H1 (cell line): ENCODE measurements around the gene PI4KA. TPM values are rescaled to one million over a fixed set of nuclear protein-coding genes. Genes with fewer than 3 reads are reported as not detected.
"Not testable (repeated sequence)": the region's sequence is repeated elsewhere in the genome, so short reads cannot be mapped to it uniquely, and the experiment has no call there.

Experiments
- CTCF ChIA-PET: fragments of 300-600 bp; sonication (Branson Sonifier 250); formaldehyde crosslinking; loops from one replicate; lab custom pipeline; 2021; ENCODE audit not compliant: partially characterized antibody; lab: Charles Lee
- POLR2A ChIA-PET: fragments of 300-600 bp; sonication (Branson Sonifier 250); formaldehyde crosslinking; loops from one replicate; lab custom pipeline; 2021; ENCODE audit warnings: inconsistent platforms; ENCODE audit not compliant: partially characterized antibody; lab: Charles Lee
- DNase-seq, 2 experiments: peaks; one replicate each; pipeline versions ENCODE4 v3.0.0 to v3.0.0-alpha.2; 2010 to 2022; ENCODE audit warnings: low spot score in 2 of 2, low read depth in 1 of 2, mixed read lengths in 1 of 2
- FAIRE-seq: peaks from 2 replicates; lab custom pipeline; 2011; peaks lifted over from hg19 to GRCh38; lab: Jason Lieb, UNC
- H2AFZ ChIP-seq: 2 replicates; pipeline ENCODE4 v1.8.1; 2012; ENCODE audit warnings: low read length, inconsistent platforms
- H2AK5ac ChIP-seq: 2 replicates; pipeline ENCODE4 v1.6.1; 2013; ENCODE audit warnings: low read depth, low read length
- H2BK120ac ChIP-seq: replicated peaks from 2 replicates; pipeline ENCODE3; 2013; ENCODE audit warnings: low read depth, low read length, inconsistent platforms
- H2BK12ac ChIP-seq: 2 replicates; pipeline ENCODE4 v1.6.1; 2013; ENCODE audit warnings: low read depth, low read length
- H2BK15ac ChIP-seq: 2 replicates; pipeline ENCODE4 v1.6.1; 2013; ENCODE audit warnings: low read length
- H2BK20ac ChIP-seq: 2 replicates; pipeline ENCODE4 v1.6.1; 2013; ENCODE audit warnings: low read length
- H2BK5ac ChIP-seq: 2 replicates; pipeline ENCODE4 v1.6.1; 2013; ENCODE audit warnings: low read depth, low read length
- H3K14ac ChIP-seq: 2 replicates; pipeline ENCODE4 v1.6.1; 2013; ENCODE audit warnings: inconsistent platforms; ENCODE audit not compliant: insufficient read length
- H3K18ac ChIP-seq: 2 replicates; pipeline ENCODE4 v1.6.1; 2013; ENCODE audit warnings: low read length; ENCODE audit errors: extremely low read depth
- H3K23ac ChIP-seq: 2 replicates; pipeline ENCODE4 v1.6.1; 2013; ENCODE audit warnings: inconsistent platforms; ENCODE audit not compliant: insufficient read length
- H3K23me2 ChIP-seq: 2 replicates; pipeline ENCODE4 v1.6.1; 2013; ENCODE audit warnings: low read depth, low read length
- H3K27ac ChIP-seq: 2 replicates; pipeline ENCODE4 v1.6.1; 2011; ENCODE audit warnings: low read depth, low read length, inconsistent platforms
- H3K27me3 ChIP-seq, 4 experiments: replicated peaks in 1 of 4; 1 replicate in 1 of 4; 2 replicates in 3 of 4; pipeline versions ENCODE4 v1.6.1 to v1.8.1; 2011 to 2013; ENCODE audit warnings: low read length in 3 of 4, mild to moderate bottlenecking in 3 of 4, inconsistent platforms in 2 of 4, mixed read lengths in 2 of 4, moderate library complexity in 1 of 4; ENCODE audit not compliant: control insufficient read depth in 3 of 4, insufficient read depth in 3 of 4; ENCODE audit errors: extremely low read depth in 1 of 4
- H3K36me3 ChIP-seq, 4 experiments: 2 replicates each; pipeline versions ENCODE4 v1.6.1 to v1.8.1; 2011 to 2013; ENCODE audit warnings: mild to moderate bottlenecking in 4 of 4, low read length in 3 of 4, moderate library complexity in 2 of 4, control low read depth in 1 of 4, inconsistent platforms in 1 of 4; ENCODE audit not compliant: insufficient read depth in 4 of 4, control insufficient read depth in 2 of 4
- H3K4ac ChIP-seq: replicated peaks from 2 replicates; pipeline ENCODE3; 2013; ENCODE audit warnings: low read length, low read depth, mixed read lengths, inconsistent platforms; ENCODE audit not compliant: insufficient read length
- H3K4me1 ChIP-seq, 4 experiments: replicated peaks in 1 of 4; 1 replicate in 1 of 4; 2 replicates in 3 of 4; pipeline versions ENCODE4 v1.6.1 to v1.8.1; 2011 to 2013; ENCODE audit warnings: low read length in 3 of 4, inconsistent platforms in 2 of 4, mixed read lengths in 1 of 4; ENCODE audit not compliant: insufficient read depth in 4 of 4, control insufficient read depth in 3 of 4
- H3K4me2 ChIP-seq, 2 experiments: 2 replicates each; pipeline versions ENCODE4 v1.6.1 to v1.8.1; 2011 to 2013; ENCODE audit warnings: low read depth in 2 of 2, low read length in 2 of 2, control low read depth in 1 of 2, inconsistent platforms in 1 of 2, mild to moderate bottlenecking in 1 of 2; ENCODE audit not compliant: insufficient read depth in 1 of 2
- H3K4me3 ChIP-seq, 4 experiments: fragments of 200-600, 300-600 bp in 1 of 4; sonication (generic), shearing (Covaris generic), sonication (Bioruptor Twin) in 1 of 4; 2 replicates each; pipeline versions ENCODE4 v1.5.1 to v1.8.1; 2011 to 2016; ENCODE audit warnings: low read length in 4 of 4, low read depth in 3 of 4, control low read depth in 2 of 4, inconsistent platforms in 2 of 4, mild to moderate bottlenecking in 2 of 4, mixed read lengths in 1 of 4, moderate library complexity in 1 of 4; ENCODE audit not compliant: insufficient read depth in 2 of 4; ENCODE audit errors: extremely low read depth in 1 of 4
- H3K56ac ChIP-seq: replicated peaks from 2 replicates; pipeline ENCODE3; 2013; ENCODE audit warnings: low read depth, mild to moderate bottlenecking, mixed read lengths, low read length, inconsistent platforms; ENCODE audit not compliant: insufficient read length
- H3K79me1 ChIP-seq: 2 replicates; pipeline ENCODE4 v1.6.1; 2013; ENCODE audit warnings: low read depth, low read length, control low read depth
- H3K79me2 ChIP-seq, 2 experiments: 2 replicates each; pipeline versions ENCODE4 v1.6.1 to v1.8.1; 2012 to 2013; ENCODE audit warnings: low read length in 2 of 2, mild to moderate bottlenecking in 2 of 2, inconsistent platforms in 1 of 2; ENCODE audit not compliant: insufficient read depth in 2 of 2, control insufficient read depth in 1 of 2
- H3K9ac ChIP-seq, 4 experiments: replicated peaks in 1 of 4; 1 replicate in 1 of 4; 2 replicates in 3 of 4; pipeline versions ENCODE4 v1.6.1 to v1.8.1; 2011 to 2013; ENCODE audit warnings: low read depth in 3 of 4, low read length in 3 of 4, control low read depth in 2 of 4, mild to moderate bottlenecking in 2 of 4, moderate library complexity in 2 of 4, inconsistent platforms in 1 of 4; ENCODE audit errors: extremely low read depth in 1 of 4
- H3K9me3 ChIP-seq, 2 experiments: 2 replicates each; pipeline versions ENCODE4 v1.6.1 to v1.8.1; 2012 to 2013; ENCODE audit warnings: mild to moderate bottlenecking in 2 of 2, moderate library complexity in 2 of 2, control low read depth in 1 of 2, inconsistent platforms in 1 of 2, low read depth in 1 of 2, low read length in 1 of 2, mixed read lengths in 1 of 2; ENCODE audit not compliant: insufficient read depth in 2 of 2
- H4K20me1 ChIP-seq, 2 experiments: replicated peaks in 1 of 2; 2 replicates each; pipeline versions ENCODE3 to v1.8.1; 2011 to 2013; ENCODE audit warnings: inconsistent platforms in 2 of 2, low read length in 2 of 2, mild to moderate bottlenecking in 1 of 2; ENCODE audit not compliant: insufficient read depth in 2 of 2, control insufficient read depth in 1 of 2
- H4K5ac ChIP-seq: 2 replicates; pipeline ENCODE4 v1.6.1; 2013; ENCODE audit warnings: low read length, low read depth, mixed read lengths, inconsistent platforms; ENCODE audit not compliant: insufficient read length
- H4K8ac ChIP-seq: 2 replicates; pipeline ENCODE4 v1.8.0; 2013; ENCODE audit warnings: mild to moderate bottlenecking, moderate library complexity, low read length, inconsistent platforms; ENCODE audit not compliant: insufficient read depth; ENCODE audit errors: extremely low read depth
- H4K91ac ChIP-seq: replicated peaks from 2 replicates; pipeline ENCODE3; 2013; ENCODE audit warnings: low read length, mixed read lengths, inconsistent platforms; ENCODE audit not compliant: insufficient read length
- WGBS, 2 experiments: shearing (Covaris generic) in 1 of 2; methylation state at CpG; one replicate each; pipeline versions ENCODE4 v1.1.6 to v1.1.7; 2013 to 2015; ENCODE audit warnings: low lambda C conversion rate in 2 of 2, mixed read lengths in 2 of 2, inconsistent platforms in 1 of 2, low coverage in 1 of 2, missing lambda C conversion rate in 1 of 2; ENCODE audit not compliant: insufficient replicate concordance in 2 of 2, insufficient coverage in 1 of 2, insufficient read length in 1 of 2; ENCODE audit errors: extremely low coverage in 1 of 2, missing lambda C conversion rate in 1 of 2; 5-methylcytosine and 5-hydroxymethylcytosine counted together
- polyA plus RNA-seq, 7 experiments: library from polyadenylated mRNA; depleted of rRNA in 3 of 7; stranded (reverse) in 5 of 7; unstranded in 2 of 7; fragments of >200 nt in 5 of 7; fragments of 200-250 nt in 2 of 7; gene quantifications; 1 replicate in 5 of 7; 2 replicates in 1 of 7; 4 replicates in 1 of 7; pipeline versions ENCODE4 v1.2.1 to v1.2.3, GENCODE V29; 2011 to 2013; ENCODE audit warnings: missing spikeins in 2 of 7, mixed read lengths in 2 of 7
- total RNA-seq: library from RNA; stranded (reverse); fragmentation: NEBNext Ultra II Directional; extraction: Animal tissue kit (Norgen Biotek cat#: 25700); gene quantifications from 2 replicates; pipeline ENCODE4 v1.2.1, GENCODE V29; 2021

Gene PI4KA
- total and polyA plus RNA-seq, 2 of the 8 experiments (the other 6 are each of a cell fraction or from before 2014, with no cell fraction given): 22.5 to 37.7 TPM

- H3K4ac ChIP-seq, H3K4me3 ChIP-seq, CTCF ChIA-PET, H4K91ac ChIP-seq, POLR2A ChIA-PET, H2AFZ ChIP-seq, H3K56ac ChIP-seq, H3K14ac ChIP-seq, H3K27ac ChIP-seq, H2BK5ac ChIP-seq, DNase-seq, H3K36me3 ChIP-seq, H2BK15ac ChIP-seq, H3K23me2 ChIP-seq, FAIRE-seq, H3K18ac ChIP-seq, H3K79me2 ChIP-seq, H3K9ac ChIP-seq, H2BK12ac ChIP-seq, H4K20me1 ChIP-seq, H2BK120ac ChIP-seq, H4K5ac ChIP-seq, H3K4me2 ChIP-seq, H3K9me3 ChIP-seq, H3K23ac ChIP-seq, H2AK5ac ChIP-seq, H3K79me1 ChIP-seq, H4K8ac ChIP-seq, H3K27me3 ChIP-seq, H3K4me1 ChIP-seq, H2BK20ac ChIP-seq: not testable (repeated sequence)
- WGBS, 2 experiments: 93% methylated on average over 11 of the region's 11 CpGs; no CpG with 5 or more reads in 1 of the 2 experiments
Observed at GRCh38 chr22:20709966-20710365, 148.6 kb downstream of the PI4KA start.
